Hematopoietic multipotent progenitor cell treated with erythropoietin and hydrocortisone succinate and interleukin-3 and kit ligand, for 17 days (in vitro differentiated cells): ENCODE data around the gene WIF1.

ENCODE experiments used
- DNase-seq: peaks from one replicate; pipeline ENCODE4 v3.0.0-alpha.2; 2015; ENCODE audit warnings: low spot score

Gene WIF1

DNA sequence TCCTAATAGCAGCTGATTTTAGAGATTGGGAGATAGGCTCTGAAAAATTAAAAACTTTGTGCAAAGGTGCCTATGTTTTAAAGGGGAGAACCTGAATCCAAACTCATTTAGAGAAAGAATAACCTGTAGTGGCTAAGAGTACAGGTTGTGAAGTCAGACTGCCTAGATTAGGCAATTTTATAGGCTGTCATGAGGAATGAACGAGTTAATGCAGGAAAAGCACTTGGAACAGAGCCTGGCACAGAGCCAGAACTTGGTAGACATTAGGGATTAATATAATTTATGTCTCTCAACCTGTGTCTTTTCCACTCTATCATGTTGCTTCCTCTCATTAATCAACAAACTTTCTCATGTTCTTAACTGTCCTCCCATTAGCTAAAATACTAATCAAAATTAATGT is 98.1 kb downstream of the WIF1 start:
- DNase-seq = no peak

DNA sequence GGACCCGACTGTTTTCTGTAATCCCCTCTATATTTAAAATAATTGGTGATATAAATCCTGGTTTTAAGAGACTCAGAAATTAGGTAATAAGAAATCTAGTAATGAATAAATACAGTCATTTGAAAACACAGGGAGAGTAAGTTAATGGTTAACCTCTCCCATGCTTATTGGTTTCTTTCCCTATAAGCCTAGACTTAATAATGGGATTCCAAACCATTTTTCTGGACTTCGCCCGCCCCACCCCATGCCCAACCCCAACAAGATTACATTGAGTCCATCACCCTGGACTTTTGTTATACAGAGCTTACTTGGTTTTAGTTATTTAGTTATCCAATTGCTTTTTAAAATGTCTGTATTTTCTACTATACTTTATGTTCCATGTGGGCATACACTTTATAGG is 98.7 kb downstream of the WIF1 start:
- DNase-seq = no peak

DNA sequence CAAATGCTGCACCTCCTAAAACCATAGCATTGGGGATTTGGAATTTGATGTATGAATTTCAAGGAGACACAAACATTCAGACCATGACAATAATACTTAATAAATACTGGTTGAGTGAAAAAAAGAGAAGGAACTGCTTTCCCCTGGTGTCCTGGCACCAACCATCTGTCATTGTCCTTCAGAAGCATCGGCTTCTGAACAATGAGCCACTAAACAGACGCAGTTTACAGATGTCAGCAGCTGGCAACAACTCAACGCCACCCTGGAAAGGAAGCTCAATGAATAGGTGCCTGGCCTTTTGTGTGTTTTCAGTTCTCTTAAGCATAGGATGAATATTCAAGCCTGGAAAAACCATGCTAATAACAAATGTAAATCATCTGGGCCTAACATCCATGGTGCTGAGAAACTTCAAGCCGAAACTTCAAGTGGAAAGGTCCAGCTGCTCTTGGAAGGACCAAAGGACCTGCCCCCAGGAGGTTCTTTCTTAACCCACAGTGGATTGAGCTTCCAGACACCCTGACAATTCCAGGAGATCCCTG is 101.3 kb downstream of the WIF1 start:
- DNase-seq = no peak

DNA sequence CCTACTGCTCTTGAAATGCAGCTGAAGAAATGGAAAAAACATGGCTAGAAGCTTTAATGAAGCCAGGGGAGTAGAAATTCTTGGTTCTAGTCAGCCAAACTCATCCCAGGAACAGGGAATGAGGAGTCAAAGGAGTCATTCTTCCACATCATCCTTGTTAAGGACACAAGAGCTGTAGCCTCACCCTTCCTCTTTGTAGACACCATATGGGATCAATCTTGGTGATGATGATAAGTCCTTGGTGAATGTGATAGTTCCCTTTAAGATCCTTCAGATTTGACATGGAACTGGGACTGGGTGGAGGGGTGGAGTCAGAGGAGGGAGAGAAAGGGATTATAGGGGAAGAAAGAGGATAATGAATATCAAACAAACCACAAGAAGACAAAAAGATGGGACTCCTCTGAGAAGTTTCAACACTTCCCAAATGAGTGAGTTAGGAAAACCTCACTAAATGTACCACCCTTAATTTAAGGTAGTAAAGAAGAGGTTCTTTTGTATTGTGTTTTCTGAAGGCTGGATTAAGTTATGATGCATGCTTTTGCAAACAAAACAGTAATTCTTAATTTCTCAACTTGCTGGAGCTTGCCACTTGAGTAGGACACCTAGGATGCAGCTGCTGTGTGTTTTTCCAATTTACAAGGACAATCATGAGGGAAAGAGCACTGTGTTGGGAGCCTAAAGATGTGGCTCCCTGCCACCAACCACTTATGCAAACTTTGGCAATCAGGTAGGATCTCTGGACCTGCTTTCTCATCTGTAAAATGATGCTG is 104.0 kb downstream of the WIF1 start:
- no peak for DNase-seq

DNA sequence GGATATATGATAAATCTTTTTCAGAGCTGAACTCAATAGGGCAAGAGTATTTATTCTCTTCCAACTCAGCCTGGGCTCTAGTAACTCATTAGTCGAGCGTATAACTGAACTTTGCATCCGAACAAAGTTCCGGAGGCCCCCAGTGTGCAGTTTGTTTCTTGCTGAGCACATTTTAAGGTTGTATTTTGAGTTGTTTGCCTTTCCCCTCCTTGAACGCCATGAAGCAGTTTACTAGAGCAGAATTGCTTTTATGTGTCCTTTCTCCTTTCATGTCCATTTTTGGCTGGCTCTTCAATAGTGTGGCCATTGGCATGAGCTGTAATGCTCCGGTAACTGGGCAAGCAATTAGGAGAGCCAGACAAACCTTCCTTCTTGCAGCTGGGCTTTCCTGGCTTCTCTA is 105.3 kb downstream of the WIF1 start:
- no peak for DNase-seq

DNA sequence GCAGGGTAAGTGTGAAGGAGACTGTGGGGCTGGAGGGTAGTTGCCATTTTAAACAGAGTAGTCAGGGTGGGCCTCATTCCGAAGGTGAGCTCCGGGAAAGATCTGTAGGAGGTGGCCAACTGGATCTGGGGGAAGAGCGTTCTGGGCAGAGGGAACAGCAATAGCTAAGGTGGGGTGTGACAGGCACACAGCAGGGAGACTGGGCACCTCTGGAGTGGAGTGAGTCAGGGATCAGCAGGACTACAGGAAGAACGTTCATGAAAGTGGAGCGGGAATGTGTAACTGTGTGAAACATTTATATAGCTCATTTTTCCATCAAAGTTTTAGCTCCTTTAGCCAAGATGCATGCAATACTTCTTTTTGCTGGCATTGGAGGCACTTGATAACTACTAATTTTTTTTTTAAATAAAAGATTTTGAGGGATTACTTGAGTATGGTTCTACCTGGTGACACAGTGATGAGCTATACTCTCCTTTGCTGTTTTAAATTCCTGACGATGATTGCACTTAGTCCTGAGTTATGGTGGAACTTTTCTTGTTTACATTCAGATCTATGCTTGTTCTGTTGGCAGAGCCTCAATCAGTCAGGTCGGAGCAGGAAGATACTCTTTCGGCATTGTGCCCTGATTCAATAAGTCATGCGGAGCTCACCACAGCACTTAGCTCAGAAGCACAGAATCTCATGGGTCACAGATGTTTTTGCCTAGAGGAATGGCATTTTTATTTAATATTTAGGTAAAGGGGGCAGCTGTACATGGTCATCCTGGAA is 106.4 kb downstream of the WIF1 start:
- no peak for DNase-seq

DNA sequence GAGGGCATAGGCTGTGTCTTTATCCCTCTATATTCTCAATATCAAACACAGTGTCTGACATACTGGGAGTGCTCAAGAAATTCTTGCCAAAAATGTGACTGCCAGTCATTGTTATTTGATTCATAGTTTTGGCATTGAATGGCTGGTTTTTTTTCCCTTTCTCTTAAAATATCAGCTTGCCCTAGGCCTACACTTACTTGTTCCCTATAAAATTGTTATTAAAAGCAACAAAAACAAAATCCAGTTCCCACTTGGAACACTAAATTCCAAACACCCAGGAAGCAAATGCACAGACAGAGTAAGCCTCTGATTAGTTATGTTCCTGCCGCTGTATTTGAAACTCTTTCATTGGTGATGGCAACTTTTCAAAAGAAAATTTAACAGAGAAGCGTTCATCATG is 110.7 kb downstream of the WIF1 start:
- no peak for DNase-seq

DNA sequence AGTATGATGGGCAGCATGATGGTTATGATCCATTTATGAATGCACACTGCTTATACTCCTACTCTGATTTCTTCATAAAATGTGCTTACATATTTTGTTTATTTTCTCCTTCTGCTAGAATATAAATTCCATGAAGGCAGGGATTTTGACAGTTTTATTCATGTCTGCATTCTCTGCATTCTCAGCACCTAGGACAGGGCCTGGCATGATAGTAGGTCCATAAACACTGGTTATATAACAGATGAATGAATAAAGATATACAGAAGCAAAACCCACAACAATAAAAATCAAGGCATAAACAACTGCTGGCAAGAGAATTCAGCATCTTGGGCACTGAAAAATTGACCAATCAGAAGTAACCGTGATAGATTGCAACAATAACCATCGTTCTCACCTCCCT is 115.4 kb downstream of the WIF1 start:
- DNase-seq = no peak

DNA sequence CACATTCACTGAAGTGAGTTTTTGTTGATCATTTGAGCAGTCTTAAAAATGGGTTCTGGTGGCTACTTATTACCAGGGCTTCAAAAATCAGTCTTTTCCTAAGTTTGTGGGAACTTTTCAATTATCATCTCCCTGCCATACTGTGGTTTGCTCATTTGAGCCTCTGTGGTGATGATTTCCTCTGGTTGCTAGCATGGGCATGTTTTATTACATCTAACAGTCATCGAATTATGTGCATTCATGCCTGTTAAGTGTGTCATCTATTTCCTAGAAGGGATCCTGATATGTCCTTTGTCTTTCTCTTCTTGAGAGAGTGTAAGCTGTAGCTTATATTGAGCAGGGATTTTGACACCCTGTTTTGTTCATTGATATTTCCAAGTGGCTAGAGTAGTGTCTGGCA is 116.8 kb downstream of the WIF1 start:
- DNase-seq = no peak
